ENCODE data around the gene ITPRID1. TPM values are rescaled to one million over a fixed set of nuclear protein-coding genes. Genes with fewer than 3 reads are reported as not detected.

ITPRID1 gene
- polyA plus RNA-seq, 3 donors: not detected

DNA sequence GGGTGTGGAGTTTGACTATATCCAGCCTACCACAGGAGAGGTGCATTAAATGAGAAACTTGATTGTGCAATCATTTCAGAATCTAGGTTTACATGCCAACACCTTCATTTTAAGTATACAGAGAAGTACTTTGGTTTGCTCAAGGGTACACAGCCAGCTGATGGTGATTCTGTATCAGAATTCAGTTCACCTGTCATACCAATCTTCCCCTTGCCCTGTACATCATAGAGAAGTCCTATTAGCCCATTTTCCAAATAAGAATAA, 138.1 kb downstream of the ITPRID1 start:
- TF ChIP-seq, protein P1, sequence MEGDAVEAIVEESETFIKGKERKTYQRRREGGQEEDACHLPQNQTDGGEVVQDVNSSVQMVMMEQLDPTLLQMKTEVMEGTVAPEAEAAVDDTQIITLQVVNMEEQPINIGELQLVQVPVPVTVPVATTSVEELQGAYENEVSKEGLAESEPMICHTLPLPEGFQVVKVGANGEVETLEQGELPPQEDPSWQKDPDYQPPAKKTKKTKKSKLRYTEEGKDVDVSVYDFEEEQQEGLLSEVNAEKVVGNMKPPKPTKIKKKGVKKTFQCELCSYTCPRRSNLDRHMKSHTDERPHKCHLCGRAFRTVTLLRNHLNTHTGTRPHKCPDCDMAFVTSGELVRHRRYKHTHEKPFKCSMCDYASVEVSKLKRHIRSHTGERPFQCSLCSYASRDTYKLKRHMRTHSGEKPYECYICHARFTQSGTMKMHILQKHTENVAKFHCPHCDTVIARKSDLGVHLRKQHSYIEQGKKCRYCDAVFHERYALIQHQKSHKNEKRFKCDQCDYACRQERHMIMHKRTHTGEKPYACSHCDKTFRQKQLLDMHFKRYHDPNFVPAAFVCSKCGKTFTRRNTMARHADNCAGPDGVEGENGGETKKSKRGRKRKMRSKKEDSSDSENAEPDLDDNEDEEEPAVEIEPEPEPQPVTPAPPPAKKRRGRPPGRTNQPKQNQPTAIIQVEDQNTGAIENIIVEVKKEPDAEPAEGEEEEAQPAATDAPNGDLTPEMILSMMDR (IDR thresholded peaks at IDR 0.05): no peak
- intact Hi-C loops (cut with micrococcal nuclease): no loop called here
- H3K4me1 Mint-ChIP-seq: peaks cover 28% of the 10 kb centered on the region
- Histone ChIP-seq H3K36me3 (replicated peaks in 1 of 2; ENCODE audit: control insufficient read depth in 1 of 2, insufficient read depth in 2 of 2, low read length in 2 of 2) (no peaks in the 10 kb centered on the region), H3K27ac (ENCODE audit: low read depth in 1 of 2, low read length in 2 of 2) (no peak overlapping the region), H3K79me2 (ENCODE audit: insufficient read depth, low read length) (no peaks in the 10 kb centered on the region), H3K4me3 (replicated peaks in 1 of 3; ENCODE audit: low read depth in 2 of 3, low read length in 3 of 3) (no peak overlapping the region), H3K4me1 (ENCODE audit: control insufficient read depth in 1 of 2, insufficient read depth in 2 of 2, low read length in 2 of 2) (peaks cover 17 to 18% of the 10 kb centered on the region in 2 donors), H3K9me3 (replicated peaks in 1 of 2; ENCODE audit: control insufficient read depth in 1 of 2, insufficient read depth in 1 of 2, low read length in 2 of 2) (no peaks in the 10 kb centered on the region), H3K27me3 (ENCODE audit: control insufficient read depth in 2 of 2, insufficient read depth in 2 of 2, low read length in 2 of 2) (peaks cover 2 to 3% of the 10 kb centered on the region in 2 donors), H2AFZ (ENCODE audit: insufficient read depth, low read depth, low read length, poor library complexity, severe bottlenecking) (no peak overlapping the region), H3K9ac (ENCODE audit: insufficient read depth, low read length, poor library complexity, severe bottlenecking) (no peak overlapping the region), H3K4me2 (replicated peaks; ENCODE audit: extremely low read depth, low read length, poor library complexity, severe bottlenecking) (no peak overlapping the region), H4K20me1 (ENCODE audit: insufficient read depth, low read length) (no peaks in the 10 kb centered on the region)
- no peak overlapping the region for H3K27ac Mint-ChIP-seq
- H3K4me3 Mint-ChIP-seq: no peak overlapping the region
- H3K9me3 Mint-ChIP-seq: peaks cover 0 to 2% (median 0%) of the 10 kb centered on the region in 7 donors
- no peaks in the 10 kb centered on the region for H3K36me3 Mint-ChIP-seq
- peaks cover 6 to 13% (median 7%) of the 10 kb centered on the region in 3 donors for H3K27me3 Mint-ChIP-seq (ENCODE audit: low read depth in 3 of 3)
- no peak for DNase-seq

DNA sequence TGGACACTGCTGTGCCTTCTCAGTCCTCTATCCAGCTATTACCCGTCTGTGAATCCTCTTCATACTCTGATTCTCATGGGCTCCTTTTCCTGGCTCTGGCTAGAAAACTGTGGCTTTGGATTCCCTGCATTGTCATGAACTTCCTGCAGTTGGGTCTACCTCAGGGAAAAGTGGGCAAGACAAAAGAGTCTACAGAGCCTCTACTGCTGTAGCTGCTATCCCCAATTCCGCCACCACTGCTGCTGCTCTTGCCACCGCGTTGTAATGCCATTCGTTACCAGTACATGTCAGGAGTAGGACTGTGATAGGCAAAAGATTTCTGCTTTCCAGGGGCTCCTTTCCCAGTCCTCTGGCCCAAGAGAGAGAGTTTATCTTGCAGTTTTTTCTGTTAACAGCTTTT, 149.2 kb downstream of the ITPRID1 start:
- TF ChIP-seq, protein P1 (IDR thresholded peaks at IDR 0.05): no peak
- peaks cover 22% of the 10 kb centered on the region for H3K4me1 Mint-ChIP-seq
- 94% methylated on average over 5 of the region's 5 CpGs for WGBS (ENCODE audit: insufficient coverage)
- no peaks in the 10 kb centered on the region for H3K36me3 Mint-ChIP-seq
- Histone ChIP-seq H3K27ac (ENCODE audit: low read depth in 1 of 2, low read length in 2 of 2) (no peak overlapping the region), H2AFZ (ENCODE audit: insufficient read depth, low read depth, low read length, poor library complexity, severe bottlenecking) (no peak overlapping the region), H3K4me2 (replicated peaks; ENCODE audit: extremely low read depth, low read length, poor library complexity, severe bottlenecking) (no peak overlapping the region), H4K20me1 (ENCODE audit: insufficient read depth, low read length) (no peaks in the 10 kb centered on the region), H3K36me3 (replicated peaks in 1 of 2; ENCODE audit: control insufficient read depth in 1 of 2, insufficient read depth in 2 of 2, low read length in 2 of 2) (no peaks in the 10 kb centered on the region), H3K4me1 (ENCODE audit: control insufficient read depth in 1 of 2, insufficient read depth in 2 of 2, low read length in 2 of 2) (peaks cover 23 to 24% of the 10 kb centered on the region in 2 donors), H3K27me3 (ENCODE audit: control insufficient read depth in 2 of 2, insufficient read depth in 2 of 2, low read length in 2 of 2) (no peaks in the 10 kb centered on the region), H3K4me3 (replicated peaks in 1 of 3; ENCODE audit: low read depth in 2 of 3, low read length in 3 of 3) (no peak overlapping the region), H3K9ac (ENCODE audit: insufficient read depth, low read length, poor library complexity, severe bottlenecking) (no peak overlapping the region), H3K79me2 (ENCODE audit: insufficient read depth, low read length) (no peaks in the 10 kb centered on the region), H3K9me3 (replicated peaks in 1 of 2; ENCODE audit: control insufficient read depth in 1 of 2, insufficient read depth in 1 of 2, low read length in 2 of 2) (peaks cover 0 to 7% of the 10 kb centered on the region in 2 donors)
- H3K4me3 Mint-ChIP-seq: no peak overlapping the region
- no peak for DNase-seq
- intact Hi-C loops (cut with micrococcal nuclease): no loop called here
- H3K9me3 Mint-ChIP-seq: peaks cover 2 to 12% (median 10%) of the 10 kb centered on the region in 7 donors
- H3K27ac Mint-ChIP-seq: peak overlapping the region in 3 of 7 donors; percentile 49 to 72 (median 63)
- H3K27me3 Mint-ChIP-seq (ENCODE audit: low read depth in 3 of 3): peaks cover 0 to 3% (median 3%) of the 10 kb centered on the region in 3 donors
